GM18502 (cell line): ENCODE data around the gene S100A9.

ENCODE experiments used
- ATAC-seq: cut with Tn5 transposase; IDR thresholded peaks from one replicate; pipeline ENCODE4 v1.9.1; 2021; ENCODE audit warnings: mild to moderate bottlenecking; ENCODE audit not compliant: unreplicated experiment, poor library complexity

The S100A9 gene

GRCh38 chr1:153359241-153359640 is 1.6 kb downstream of the S100A9 start:
- no peak for ATAC-seq

- no peak for ATAC-seq
Measured at GRCh38 chr1:153360190-153360589, 2.5 kb downstream of the S100A9 start.

- ATAC-seq, result no peak
Measured at GRCh38 chr1:153360592-153361479, 3.2 kb downstream of the S100A9 start.

- no peak for ATAC-seq
Measured at GRCh38 chr1:153361480-153362109, 3.9 kb downstream of the S100A9 start.

- ATAC-seq, result no peak
Measured at GRCh38 chr1:153362187-153362775, 4.6 kb downstream of the S100A9 start.

- ATAC-seq, result no peak
Measured at GRCh38 chr1:153363641-153364040, 6.0 kb downstream of the S100A9 start.

GRCh38 chr1:153364156-153364555 is 6.5 kb downstream of the S100A9 start:
- ATAC-seq, result no peak

- no peak for ATAC-seq
Measured at GRCh38 chr1:153364766-153365666, 7.4 kb downstream of the S100A9 start.

GRCh38 chr1:153365696-153366095 is 8.0 kb downstream of the S100A9 start:
- ATAC-seq, result no peak

- no peak for ATAC-seq
Measured at GRCh38 chr1:153366261-153366660, 8.6 kb downstream of the S100A9 start.

GRCh38 chr1:153367090-153367489 is 9.4 kb downstream of the S100A9 start:
- no peak for ATAC-seq

GRCh38 chr1:153368495-153368894 is 10.8 kb downstream of the S100A9 start:
- ATAC-seq, result no peak

GRCh38 chr1:153370146-153370545 is 12.5 kb downstream of the S100A9 start:
- no peak for ATAC-seq

GRCh38 chr1:153371231-153371630 is 13.6 kb downstream of the S100A9 start:
- ATAC-seq, result no peak

GRCh38 chr1:153372571-153372970 is 14.9 kb downstream of the S100A9 start:
- ATAC-seq, result no peak

- no peak for ATAC-seq
Measured at GRCh38 chr1:153374071-153374470, 16.4 kb downstream of the S100A9 start.

- no peak for ATAC-seq
Measured at GRCh38 chr1:153375511-153375910, 17.9 kb downstream of the S100A9 start, which contains the start of gene S100A12. Gene S100A12 (minus strand): TSS chr1:153375621. CDS start chr1:153374592, 1,029 bp downstream.

- no peak for ATAC-seq
Measured at GRCh38 chr1:153379591-153379990, 21.9 kb downstream of the S100A9 start.

- ATAC-seq, result no peak
Measured at GRCh38 chr1:153380711-153381110, 23.1 kb downstream of the S100A9 start.

GRCh38 chr1:153384958-153385580 is 27.4 kb downstream of the S100A9 start:
- no peak for ATAC-seq
